Activated CD8-positive, alpha-beta T cell treated with anti-CD3 and anti-CD28 coated beads for 36 hours (primary cell): ENCODE data around the gene KCNAB3. TPM values are rescaled to one million over a fixed set of nuclear protein-coding genes. Genes with fewer than 3 reads are reported as not detected.

Experiments
- ATAC-seq: fragments of 200-7000 bp; cut with Tn5 transposase; one replicate; pipeline ENCODE4 v1.10.0; 2021; ENCODE audit warnings: mild to moderate bottlenecking, moderate library complexity
- CTCF ChIA-PET: fragments of 350-600 bp; sonication (Branson Sonifier 250); formaldehyde crosslinking; loops from one replicate; lab custom pipeline; 2021; ENCODE audit warnings: antibody characterized with exemption; lab: Charles Lee
- POLR2A ChIA-PET: fragments of 350-600 bp; sonication (Branson Sonifier 250); formaldehyde crosslinking; loops from one replicate; lab custom pipeline; 2021; ENCODE audit warnings: antibody characterized with exemption; lab: Charles Lee
- DNase-seq: peaks from one replicate; pipeline ENCODE4 v3.0.0-alpha.2; 2020
- H3K27ac Mint-ChIP-seq: one replicate; pipeline ENCODE4 v1.8.0; 2021; ENCODE audit warnings: mild to moderate bottlenecking, mixed read lengths
- H3K27me3 Mint-ChIP-seq: one replicate; pipeline ENCODE4 v1.8.0; 2021; ENCODE audit warnings: mixed read lengths
- H3K36me3 Mint-ChIP-seq: one replicate; pipeline ENCODE4 v1.8.0; 2021; ENCODE audit warnings: low read depth, mixed read lengths
- H3K4me1 Mint-ChIP-seq: one replicate; pipeline ENCODE4 v1.8.0; 2021; ENCODE audit warnings: low read depth, mixed read lengths
- H3K4me3 Mint-ChIP-seq: one replicate; pipeline ENCODE4 v1.8.0; 2021; ENCODE audit warnings: mild to moderate bottlenecking, moderate library complexity, mixed read lengths
- H3K9me3 Mint-ChIP-seq: one replicate; pipeline ENCODE4 v1.8.0; 2021; ENCODE audit warnings: mixed read lengths
- CTCF ChIP-seq: fragments of 200-600 bp; IDR thresholded peaks from one replicate; pipeline ENCODE4 v1.8.0; 2022; ENCODE audit warnings: antibody characterized with exemption, mild to moderate bottlenecking
- intact Hi-C: fragments of 100-400 bp; cut with micrococcal nuclease; formaldehyde crosslinking; loops from one replicate; pipeline ENCODE4 v1.10.0; 2022
- total RNA-seq, 2 experiments: library from RNA; stranded (reverse); gene quantifications; one replicate each; pipeline ENCODE4 v1.2.3, GENCODE V29; 2021

The KCNAB3 gene
- total RNA-seq, 2 experiments from 2014 or later: 7.2 to 7.6 TPM

DNA sequence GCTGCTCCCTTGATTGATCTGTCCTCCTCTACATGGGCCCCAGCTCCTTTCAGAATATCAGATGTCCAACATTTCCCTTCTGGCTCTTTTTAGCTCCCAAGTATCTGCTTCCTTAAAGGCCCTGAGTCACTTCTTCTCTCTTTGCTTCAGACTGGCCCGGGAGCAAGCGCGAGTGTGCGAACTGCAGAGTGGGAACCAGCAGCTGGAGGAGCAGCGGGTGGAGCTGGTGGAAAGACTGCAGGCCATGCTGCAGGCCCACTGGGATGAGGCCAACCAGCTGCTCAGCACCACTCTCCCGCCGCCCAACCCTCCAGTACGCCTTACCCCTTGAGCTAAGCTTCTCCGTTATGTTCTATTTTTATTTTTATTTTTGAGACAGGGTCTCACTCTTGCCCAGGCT, 14.7 kb upstream of the KCNAB3 start:
- H3K36me3 Mint-ChIP-seq: peaks cover 61% of the 10 kb centered on the region
- H3K27me3 Mint-ChIP-seq: no peaks in the 10 kb centered on the region
- DNase-seq (no peak), ATAC-seq (no peak)
- ChIA-PET POLR2A (interaction anchor here (0.6 to 3.3 kb wide), 6 partner anchors 10 to 201 kb away, joined by 3 to 16 read pairs (median 3); partner anchors contain the start of gene TRAPPC1), CTCF (interaction anchor here (0.8 to 2.3 kb wide), 11 partner anchors 9 to 148 kb away, joined by 3 to 9 read pairs (median 4); partner anchors contain the start of genes CNTROB and TRAPPC1)
- H3K9me3 Mint-ChIP-seq: no peaks in the 10 kb centered on the region
- intact Hi-C loops: no loop called here
- no peak overlapping the region for H3K27ac Mint-ChIP-seq
- H3K4me1 Mint-ChIP-seq: no peaks in the 10 kb centered on the region
- no peak for TF ChIP-seq CTCF
- H3K4me3 Mint-ChIP-seq: no peak overlapping the region

DNA sequence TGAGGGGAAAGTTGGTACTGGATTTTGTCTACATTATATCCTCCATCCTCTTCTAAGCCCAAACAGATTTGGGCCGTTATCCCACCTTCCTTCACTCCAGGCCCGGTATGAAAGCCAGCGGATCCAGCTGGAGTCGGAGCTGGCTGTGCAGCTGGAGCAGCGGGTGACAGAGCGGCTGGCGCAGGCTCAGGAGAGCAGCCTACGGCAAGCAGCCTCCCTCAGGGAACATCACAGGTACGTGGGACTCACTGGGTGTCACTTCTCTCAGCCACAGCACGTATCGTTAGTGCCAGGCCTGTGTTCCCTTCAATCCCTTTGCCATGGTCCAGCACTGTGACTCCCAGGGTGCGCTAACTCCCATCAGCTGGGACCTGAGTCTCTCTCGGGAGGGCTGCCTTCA, 13.6 kb upstream of the KCNAB3 start:
- Mint-ChIP-seq H3K36me3 (peaks cover 53% of the 10 kb centered on the region), H3K4me1 (no peaks in the 10 kb centered on the region), H3K27ac (no peak overlapping the region), H3K9me3 (no peaks in the 10 kb centered on the region), H3K4me3 (no peak overlapping the region), H3K27me3 (no peaks in the 10 kb centered on the region)
- no peak for ATAC-seq
- intact Hi-C loops: no loop called here
- no peak for DNase-seq
- TF ChIP-seq CTCF: no peak
- CTCF ChIA-PET: interaction anchor here (1.0 to 2.3 kb wide), 4 partner anchors 8 to 47 kb away, joined by 3 to 9 read pairs (median 4); no protein-coding TSS in a partner anchor
- POLR2A ChIA-PET: interaction anchor here (3.3 kb wide), 1 partner anchor 10 kb away, joined by 16 read pairs; no protein-coding TSS in a partner anchor

DNA sequence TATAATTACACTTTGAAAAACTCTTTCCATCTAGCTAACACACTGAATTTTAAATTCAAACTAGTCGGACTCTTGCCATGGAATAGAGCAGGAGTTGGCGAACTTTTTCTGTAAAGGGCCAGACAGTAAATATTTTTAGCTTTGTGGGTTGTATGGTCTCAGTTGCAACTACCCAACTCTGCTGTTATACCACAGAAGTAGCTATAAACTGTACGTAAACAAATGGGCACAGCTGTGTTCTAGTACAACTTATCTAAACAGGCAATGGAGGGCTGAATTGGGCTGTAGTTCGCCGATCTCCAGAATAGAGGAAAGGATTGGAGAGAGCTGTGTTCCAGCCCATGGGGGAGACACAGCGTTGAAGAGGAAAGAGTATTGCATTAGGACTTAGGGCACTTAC, 11.1 kb upstream of the KCNAB3 start:
- ChIA-PET POLR2A (interaction anchor here (1.0 kb wide), 1 partner anchor 8 kb away, joined by 3 read pairs; the partner anchor contains the start of genes CNTROB and TRAPPC1), CTCF (interaction anchor here (0.8 to 2.0 kb wide), 7 partner anchors 42 to 119 kb away, joined by 3 to 8 read pairs (median 3); no protein-coding TSS in a partner anchor)
- H3K4me1 Mint-ChIP-seq: peaks cover 4% of the 10 kb centered on the region
- H3K27ac Mint-ChIP-seq: no peak overlapping the region
- DNase-seq (no peak), ATAC-seq (no peak)
- H3K36me3 Mint-ChIP-seq: peaks cover 55% of the 10 kb centered on the region
- H3K4me3 Mint-ChIP-seq: no peak overlapping the region
- no peaks in the 10 kb centered on the region for H3K9me3 Mint-ChIP-seq
- no peaks in the 10 kb centered on the region for H3K27me3 Mint-ChIP-seq
- no peak for TF ChIP-seq CTCF
- intact Hi-C loops: no loop called here

DNA sequence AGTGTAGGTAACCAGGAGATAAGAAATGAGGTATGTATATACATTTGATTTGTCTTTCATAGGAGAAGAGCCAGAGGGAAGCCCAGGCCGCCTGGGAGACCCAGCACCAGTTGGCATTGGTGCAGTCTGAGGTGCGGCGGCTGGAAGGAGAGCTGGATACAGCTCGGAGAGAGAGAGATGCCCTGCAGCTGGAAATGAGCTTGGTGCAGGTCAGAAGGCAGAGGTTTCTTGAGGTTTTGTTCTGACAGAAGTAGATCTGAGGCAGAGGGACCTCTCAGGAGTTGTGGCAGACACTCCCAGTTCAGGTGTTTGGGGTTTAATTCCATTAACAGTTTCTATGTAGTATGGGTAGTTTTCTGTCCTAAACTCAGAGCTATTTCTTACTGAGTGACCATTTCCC, 10.4 kb upstream of the KCNAB3 start:
- Mint-ChIP-seq H3K27ac (no peak overlapping the region), H3K4me3 (no peak overlapping the region), H3K27me3 (no peaks in the 10 kb centered on the region), H3K9me3 (no peaks in the 10 kb centered on the region), H3K36me3 (peaks cover 54% of the 10 kb centered on the region), H3K4me1 (peaks cover 6% of the 10 kb centered on the region)
- DNase-seq: no peak
- ChIA-PET CTCF (interaction anchor here (1.0 to 2.0 kb wide), 6 partner anchors 43 to 154 kb away, joined by 3 to 8 read pairs (median 4); no protein-coding TSS in a partner anchor), POLR2A (interaction anchor here (0.8 to 1.5 kb wide), 3 partner anchors 8 to 24 kb away, joined by 3 to 4 read pairs (median 4); partner anchors contain the start of gene RNF227)
- no peak for TF ChIP-seq CTCF
- intact Hi-C loops: no loop called here
- ATAC-seq: no peak

DNA sequence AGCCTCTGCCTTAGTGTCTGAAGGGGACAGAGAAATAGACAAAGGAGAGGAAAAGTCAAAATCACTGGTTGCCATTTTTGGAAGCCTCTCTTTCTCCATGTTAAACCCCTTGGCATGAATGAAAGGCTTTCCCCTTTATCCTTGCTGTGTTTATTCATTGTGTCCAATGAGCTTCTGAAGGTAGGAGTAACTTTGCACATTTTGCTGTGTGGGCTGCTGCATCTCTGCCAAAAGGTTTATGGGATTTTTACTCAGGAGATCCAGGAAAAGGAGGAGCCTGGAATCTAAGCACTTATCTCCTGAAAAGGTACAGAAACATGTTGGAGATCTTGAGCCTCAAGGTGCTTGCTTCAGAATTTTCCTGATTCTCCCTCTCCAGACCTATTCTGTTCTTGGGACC, 6.2 kb upstream of the KCNAB3 start:
- POLR2A ChIA-PET: interaction anchor here (0.8 kb wide), 1 partner anchor 11 kb away, joined by 3 read pairs; no protein-coding TSS in a partner anchor

More for the DNA sequence above, 6.2 kb upstream of the KCNAB3 start:
- Mint-ChIP-seq H3K27ac (no peak overlapping the region), H3K4me1 (peaks cover 28% of the 10 kb centered on the region), H3K9me3 (no peaks in the 10 kb centered on the region), H3K4me3 (no peak overlapping the region), H3K36me3 (peaks cover 40% of the 10 kb centered on the region), H3K27me3 (no peaks in the 10 kb centered on the region)
- TF ChIP-seq CTCF: no peak
- ATAC-seq (no peak), DNase-seq (no peak)
- CTCF ChIA-PET: interaction anchor here (0.9 to 8.2 kb wide), 8 partner anchors 8 to 174 kb away, joined by 3 to 90 read pairs (median 4); no protein-coding TSS in a partner anchor
- intact Hi-C loops: no loop called here
